HG03175 (cell line): ENCODE results near the gene PCK1.
A peak's percentile ranks its signal among the peaks of the same experiment; 100 is the strongest.

Source experiments
- ATAC-seq: cut with Tn5 transposase; IDR thresholded peaks from one replicate; pipeline ENCODE4 v1.9.1; 2021; ENCODE audit warnings: mild to moderate bottlenecking, moderate library complexity; ENCODE audit not compliant: unreplicated experiment

Gene PCK1

DNA sequence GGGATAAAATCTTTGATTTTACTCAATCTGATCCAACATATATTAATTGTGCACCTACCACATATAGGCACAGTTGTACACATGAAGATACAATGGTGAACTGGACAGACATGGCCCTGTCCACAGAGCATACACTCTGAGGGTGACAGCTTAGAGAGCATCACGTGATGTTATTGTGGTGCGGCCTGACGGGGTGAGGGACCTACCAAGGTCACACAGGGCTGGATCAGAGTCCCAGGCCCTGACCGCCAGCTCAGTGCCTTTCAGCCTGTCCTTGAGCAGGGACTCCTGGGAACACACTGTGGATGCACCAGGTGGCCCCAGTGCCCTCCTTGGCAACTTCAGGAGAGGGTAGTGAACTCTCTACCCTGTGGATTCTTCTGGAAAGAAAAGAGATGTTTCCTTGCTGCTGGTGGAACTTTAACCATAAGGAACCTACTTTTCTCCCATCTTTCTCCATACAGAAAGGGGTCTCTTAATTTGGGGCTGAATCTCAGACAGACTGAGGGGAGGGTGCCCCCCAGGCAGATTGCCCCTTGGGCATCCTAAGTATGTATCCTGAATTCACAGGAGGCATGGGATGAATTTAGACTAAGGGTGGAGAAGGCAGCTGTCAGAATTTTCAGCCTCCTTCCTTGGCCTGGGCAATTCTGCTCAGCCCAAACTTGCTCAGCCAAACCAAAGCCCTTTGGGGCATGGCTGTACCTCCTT, 26.5 kb downstream of the PCK1 start:
- ATAC-seq = no peak

DNA sequence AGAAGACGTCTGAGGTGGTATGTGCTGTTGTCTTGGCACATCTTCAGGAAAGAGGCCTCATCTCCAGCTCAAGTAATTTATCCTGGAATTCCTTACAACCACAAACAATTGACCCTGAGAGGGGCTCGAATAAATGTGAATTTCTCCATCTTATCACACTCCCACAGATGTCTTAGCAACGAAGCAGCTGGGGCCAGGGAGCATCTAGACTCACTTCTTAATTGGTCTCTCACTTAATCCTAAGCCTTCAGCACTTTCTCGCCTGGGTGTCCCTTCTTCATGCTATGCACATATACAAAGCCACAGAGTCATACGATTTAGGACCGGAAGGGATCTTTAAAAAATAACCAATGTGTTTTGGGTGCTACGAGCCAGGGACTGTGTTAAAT, 27.1 kb downstream of the PCK1 start:
- no peak for ATAC-seq

DNA sequence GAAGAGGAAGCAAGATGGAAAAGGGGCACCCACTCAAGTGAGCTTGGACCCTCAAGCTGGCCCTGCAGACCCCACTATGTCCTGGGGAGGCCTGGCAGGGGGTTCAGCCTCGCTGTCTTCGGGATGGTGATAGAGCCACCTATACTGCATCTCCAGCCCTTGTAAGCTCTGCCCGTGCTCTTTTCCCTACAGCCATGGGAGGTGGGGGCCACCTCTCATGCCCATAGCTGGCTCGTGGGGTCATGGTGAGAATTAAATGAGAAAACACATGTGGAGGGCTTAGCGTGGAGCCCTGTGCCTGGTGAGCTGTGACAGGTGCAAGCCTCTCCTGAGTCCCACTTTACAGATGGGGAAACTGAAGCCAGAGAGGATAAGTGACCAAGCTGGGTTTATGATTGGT, 27.7 kb downstream of the PCK1 start:
- ATAC-seq = no peak

DNA sequence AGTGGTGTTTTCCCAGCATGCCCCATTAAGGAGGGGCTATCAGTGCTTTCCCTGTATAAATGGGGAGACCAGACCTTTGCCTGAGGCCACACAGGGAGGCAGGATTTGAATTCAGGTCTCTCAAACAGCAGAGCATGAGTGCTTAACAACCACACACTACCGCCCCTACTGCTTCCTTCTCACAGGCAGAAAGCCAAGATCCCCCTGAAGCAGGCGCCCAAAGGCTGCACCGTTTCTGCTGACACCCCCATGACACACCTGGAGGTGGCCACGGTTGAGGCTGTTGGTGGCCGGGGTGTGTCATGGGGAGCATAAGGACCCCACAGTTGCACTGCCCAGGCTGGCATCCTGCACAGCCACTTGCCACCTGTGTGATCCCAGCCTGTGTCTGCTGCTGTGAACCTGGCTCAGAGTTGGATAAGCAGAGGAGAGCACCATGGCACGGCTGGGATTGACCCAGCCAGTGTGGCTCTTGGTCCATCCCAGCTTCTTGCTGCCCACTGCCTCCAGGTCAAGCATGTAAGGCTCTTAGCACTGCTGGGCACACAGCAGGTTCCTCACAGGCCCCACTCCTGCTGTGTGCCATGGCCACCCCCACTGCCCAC, 28.3 kb downstream of the PCK1 start:
- ATAC-seq = no peak

DNA sequence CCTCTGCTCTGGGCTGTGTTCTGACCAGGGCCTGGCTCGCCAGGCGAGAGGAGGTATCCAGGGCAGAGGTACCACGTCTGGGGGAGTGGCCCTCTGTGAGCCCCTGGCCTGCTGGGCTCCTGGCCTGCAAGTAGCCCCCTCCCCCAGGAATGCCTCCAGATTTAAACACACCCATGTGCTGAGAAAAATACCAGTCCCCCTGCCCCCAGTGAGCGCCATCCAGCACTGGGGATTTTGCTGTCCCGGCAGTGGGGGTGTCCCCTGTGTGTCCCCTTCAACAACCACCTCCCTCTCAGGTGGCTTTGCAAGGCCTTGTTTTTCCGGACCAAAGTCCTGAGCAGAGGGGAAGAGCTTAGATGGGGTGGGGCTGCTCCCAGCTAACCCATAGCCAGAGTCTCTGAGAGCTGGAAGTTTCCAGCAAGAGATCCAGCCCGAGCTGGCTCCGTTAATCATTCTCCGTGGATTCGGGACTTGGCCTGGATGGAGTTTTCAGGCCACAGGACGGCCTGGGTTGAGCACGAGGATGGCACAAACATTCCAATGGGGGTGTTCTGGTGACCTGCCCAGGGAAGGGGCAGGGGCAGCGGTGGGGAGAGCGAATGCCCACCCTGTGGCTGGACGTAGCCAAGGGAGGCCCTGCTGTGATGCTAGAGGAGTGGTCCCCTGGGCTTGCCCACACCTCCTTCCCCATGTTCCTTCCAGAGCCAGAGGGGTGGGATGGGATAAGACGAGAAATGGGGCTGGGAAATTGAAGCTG, 29.0 kb downstream of the PCK1 start:
- ATAC-seq = no peak

DNA sequence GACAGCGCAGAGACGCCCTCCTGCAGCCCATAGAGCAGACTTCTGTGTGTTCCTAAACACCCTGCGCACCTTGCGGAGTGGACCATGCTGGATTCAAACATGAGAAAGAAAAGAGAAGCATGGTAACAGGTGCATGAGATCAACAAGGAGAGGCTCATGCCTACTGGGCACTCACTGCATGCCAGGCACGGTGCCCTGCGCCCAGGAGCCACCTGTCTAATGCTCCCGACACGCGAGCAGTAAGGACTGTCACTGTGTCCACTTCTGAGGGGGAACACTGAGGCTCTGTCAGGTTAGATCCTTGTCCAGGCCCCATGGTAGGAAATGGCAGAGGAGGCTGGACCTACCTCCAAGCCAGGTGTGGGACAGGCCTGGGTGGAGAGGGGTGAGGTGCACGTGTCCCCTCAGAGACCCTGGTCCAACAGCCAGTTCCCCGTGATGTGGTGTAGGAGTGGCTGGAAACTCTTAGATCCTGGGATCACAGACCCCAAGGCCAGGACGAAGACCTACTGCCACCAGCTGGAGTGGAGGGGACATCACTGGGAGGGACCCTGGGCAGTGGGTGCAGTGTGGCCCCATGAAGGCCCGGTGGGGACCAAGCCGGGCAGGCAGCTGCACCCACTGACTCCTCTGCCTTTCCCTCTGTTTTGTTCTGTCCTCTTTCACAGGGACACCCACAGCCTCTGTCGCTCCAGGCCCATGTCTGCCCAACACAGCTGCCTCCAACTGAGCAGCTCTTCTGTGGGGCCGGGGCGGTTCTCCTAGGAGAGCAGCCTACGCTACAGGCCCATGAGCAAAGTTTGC, 29.8 kb downstream of the PCK1 start:
- no peak for ATAC-seq

DNA sequence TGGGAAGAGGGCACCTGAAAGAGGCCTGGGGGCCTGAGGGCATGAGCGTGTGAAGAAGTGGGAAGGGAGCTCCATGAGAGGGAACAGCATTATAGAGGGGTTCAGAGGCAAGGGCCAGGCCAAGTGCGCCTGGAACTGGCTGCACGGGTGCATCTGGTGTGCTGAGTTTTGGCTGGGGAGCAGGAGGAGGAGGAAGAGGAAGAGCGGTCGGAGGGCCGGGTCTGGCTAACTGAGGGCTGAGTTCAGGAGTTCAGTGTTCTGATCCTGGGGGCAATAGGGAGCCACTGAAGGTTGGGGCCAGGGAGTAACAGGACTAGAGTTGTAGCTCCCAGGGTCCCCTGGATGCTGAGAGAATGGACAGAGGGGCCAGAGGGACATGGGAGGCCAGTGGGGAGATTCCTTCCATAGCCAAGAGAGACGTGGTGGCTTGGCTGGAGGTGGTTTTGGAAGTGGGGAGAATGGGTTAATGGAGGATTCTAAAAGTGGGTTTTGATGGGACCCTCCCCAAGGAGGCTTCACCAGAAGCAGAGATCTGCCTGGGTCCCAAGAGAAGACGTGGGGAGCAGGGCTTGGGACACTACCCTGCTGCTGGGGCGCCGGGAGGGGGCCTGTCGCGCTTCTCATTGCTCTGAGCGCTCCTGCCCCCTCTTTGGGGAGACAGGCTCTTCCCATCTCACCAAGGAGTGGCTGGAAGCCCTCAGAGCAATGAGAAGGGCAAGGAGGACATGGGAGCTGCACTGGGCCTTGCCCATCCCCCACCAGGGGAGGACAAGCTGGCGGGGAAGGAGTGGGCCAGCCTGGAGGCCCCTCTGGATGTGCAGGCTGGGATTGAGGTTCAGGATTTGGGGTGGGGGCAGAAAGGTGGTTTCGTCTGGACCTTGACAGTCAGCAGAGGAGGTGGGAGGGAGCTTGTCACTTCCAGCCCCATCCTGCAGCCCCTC, 30.6 kb downstream of the PCK1 start:
- no peak for ATAC-seq

DNA sequence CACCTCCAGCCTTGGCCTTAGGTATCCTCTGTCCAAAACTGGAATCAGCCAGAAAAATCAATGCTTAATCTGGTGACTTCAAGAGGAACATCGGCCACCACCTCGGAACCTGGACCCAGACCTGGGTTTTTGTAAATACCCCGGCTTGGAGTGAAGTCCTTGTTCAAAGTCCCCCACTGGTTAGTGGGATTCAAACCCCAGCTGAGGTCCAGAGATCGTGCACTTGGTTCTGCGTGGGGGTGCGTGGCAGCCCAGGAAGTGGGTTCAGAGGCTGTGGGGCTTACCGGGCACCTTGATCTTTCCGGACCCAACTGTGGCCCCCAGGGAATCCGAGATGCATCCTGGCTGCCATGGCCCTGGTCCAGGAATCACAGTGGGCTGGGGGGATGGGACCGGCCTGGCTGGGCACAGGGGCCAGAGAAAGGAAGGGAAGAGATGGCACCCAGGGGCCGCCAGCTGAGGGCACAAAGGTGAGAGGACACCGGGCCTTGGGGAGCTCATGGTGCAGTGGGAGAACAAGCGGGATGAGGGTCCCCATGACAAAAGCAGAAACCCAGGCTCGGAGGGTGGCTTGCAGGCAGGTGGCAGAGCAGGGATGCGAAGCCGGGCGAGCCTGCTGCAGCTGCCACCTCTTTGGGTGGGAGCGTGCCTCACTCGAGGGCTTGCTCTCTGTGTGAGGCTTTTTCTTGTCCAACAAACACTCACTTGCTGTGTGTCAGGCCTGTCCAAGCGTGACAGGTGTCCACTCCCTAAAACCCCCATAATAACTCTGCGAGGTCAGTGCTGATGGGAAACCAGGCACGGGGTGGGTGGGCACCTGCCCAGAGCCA, 31.6 kb downstream of the PCK1 start:
- no peak for ATAC-seq

DNA sequence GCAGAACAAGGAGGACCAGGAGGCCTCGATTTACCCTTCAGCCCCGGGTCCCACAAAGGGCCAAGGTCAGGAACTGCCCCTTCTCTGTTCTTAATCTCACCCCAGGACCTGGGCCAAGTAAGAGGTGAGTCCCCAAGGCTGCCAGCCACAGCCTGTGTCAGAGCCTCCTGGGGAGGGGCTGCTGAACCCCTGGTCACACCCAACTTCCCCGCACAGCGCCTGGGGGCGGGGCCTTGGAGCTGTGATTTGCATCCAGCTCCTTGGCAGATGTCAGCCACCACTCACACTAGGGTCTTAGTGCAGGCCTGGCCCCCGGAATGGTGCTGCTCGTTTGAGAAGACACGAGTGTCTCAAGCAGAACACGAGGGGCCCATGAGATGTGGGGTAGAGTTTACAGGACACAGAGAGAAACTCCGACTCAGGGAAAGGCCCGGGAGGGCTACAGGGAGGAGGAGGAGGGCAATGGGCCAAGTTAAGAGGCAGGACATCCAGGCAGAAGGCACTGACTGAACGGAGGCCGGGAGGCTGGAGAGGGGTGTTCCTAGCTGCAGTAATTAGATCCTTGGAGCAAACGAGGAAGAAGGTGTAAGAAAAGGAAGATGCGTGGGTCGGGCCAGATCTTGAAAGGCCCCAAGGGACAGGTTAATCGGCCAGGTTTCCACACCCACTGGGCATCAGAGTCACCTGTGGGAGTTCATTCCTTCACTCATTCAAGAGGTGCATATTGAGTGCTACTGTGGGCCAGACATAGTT, 32.4 kb downstream of the PCK1 start:
- ATAC-seq = no peak

DNA sequence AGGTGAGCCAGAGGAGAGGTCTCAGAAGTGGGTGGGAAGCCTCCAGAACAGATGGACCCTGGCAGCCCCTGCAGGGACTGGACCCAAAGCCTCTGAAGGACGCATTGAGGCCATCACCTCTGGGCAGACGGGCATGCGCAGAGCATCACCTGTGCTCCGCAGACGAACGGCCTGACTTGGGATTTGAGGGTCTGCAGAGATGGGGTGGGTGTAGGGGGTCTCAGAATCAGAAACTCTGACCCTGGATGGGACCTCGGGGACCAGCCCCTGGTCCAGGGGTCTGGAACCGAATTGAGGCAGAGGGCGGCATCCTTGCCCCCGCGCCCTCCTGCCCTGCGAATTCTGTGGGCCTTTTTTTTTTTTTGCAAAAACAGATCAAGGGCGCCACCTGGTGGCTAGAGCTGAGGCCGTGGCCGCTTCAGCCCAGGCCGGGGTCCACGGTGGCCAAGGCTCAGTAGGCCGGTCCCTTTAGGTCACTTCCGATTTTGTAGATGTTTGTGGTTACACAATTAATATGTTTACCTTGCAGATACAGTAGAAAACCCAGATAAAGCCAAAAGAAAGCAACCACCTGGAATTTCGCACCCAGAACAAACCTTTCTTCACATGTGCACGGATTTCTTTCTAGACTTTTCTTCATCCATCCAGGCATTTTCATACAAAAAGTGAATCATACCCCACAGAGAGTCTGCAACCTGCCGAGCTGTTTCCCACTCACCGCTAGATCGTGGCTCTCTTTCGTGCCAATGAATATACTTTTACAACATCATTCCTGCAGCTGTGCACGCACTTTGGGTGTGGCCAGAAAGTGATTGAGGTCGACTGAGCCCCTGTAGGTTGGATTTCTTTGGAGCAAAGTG, 33.4 kb downstream of the PCK1 start:
- no peak for ATAC-seq

DNA sequence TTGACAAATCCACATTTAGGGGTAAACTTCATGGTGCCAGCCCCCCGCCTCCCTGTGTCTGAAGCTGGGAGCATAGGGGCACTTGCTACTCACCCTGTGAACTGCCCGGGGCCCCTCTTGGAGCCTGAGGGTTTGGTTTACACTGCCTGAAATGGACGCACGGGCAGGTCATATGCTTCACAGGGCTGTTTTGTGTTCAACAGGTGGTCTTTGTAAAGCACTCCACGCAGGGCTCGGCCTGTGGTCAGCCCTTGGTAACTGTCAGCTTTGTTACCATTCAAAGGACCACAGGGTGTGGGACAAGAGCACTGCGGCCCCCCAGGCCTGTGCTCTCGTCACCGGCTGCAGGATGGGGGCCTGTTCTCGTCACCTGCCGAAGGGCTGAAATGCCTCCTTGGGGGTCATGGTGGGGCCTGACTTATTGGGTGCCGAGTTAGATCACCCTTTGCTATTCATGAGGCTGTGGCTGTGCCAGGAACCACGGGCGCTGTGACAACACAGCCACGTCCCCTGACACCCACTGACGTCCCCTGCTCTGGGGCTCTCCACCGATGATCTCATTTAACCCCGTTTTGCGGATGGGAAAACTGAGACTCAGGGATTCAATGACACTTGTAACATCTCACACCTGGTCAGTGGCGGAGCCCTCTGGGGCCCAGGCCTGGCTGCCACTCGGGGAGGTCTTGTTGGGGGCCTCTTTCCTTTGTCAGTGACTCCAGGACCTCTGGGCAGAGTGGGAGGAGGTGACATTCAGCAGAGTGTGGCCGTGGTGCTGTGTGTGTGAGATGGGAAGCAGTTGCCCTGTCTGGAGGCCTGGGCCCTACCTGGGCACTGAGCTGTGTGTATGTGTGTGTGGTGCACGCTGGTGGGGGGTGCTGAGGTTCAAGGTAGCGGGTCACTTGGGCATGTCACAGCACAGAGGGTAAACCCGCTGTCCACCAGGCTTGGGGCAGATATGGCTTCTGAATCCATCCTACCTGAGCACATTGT, 34.4 kb downstream of the PCK1 start:
- no peak for ATAC-seq

DNA sequence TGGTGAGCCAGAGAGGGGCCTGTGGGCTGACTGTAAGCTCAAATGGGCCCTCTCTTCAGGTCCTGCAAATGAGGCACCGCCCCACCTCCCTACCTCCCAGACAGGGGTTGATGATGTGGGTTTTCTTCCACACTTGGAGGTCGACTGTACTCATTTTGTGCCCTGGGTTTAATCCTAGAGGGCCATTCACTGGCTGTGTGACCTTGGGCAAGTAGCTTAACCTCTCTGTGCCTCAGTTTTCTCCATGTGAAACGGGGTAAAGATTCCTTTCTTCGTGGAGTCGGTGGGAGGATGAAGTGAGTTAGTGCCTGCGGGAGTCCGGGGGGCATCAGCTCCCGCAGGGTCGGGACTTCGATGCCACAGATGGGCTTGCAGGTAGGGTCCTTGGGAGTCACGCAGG, 35.4 kb downstream of the PCK1 start:
- ATAC-seq = no peak

DNA sequence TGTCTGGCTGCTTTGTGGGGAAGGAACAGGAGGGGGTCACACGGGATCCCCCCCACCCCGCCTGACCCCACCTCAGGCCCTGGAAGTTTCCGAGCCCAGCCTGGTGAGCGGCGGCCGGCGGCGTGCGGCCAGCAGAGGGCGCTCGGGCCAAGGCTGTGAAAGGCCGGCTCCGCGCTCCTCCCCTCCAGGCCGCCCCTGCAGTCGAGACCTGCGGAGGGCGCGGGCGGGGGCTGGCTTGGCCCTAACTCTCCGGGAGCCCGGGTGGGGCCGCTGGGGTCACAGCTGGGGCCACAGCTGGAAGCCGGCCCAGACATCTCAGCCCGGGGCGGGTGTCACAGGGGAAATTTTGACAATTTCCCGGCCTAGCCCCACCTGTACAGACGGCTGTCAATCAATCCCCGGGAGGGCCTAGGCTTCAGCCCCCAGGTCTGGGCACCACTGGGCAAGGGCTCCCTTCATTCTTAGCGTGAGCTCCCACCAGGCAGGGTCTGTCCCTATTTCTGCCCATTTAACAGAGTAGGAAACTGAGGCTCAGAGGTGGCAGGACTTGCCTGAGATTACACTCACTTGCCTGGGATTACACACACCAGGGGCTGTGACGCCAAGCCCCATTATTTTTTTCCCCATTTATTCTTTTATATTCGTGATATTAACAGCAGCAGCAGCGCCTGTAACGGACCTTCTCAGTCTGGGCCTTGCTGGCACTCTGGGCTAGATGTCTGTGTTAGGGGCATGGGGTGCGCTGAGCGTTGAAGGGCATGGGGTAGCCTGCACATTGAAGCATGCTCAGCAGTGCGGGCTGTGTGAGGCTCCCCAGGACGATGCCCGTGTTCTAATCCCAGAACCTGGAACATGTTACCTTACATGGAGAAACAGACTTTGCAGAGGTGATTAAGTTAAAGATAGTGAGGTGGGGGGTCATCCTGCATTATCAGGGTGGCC, 36.4 kb downstream of the PCK1 start:
- ATAC-seq = peak; percentile 58

DNA sequence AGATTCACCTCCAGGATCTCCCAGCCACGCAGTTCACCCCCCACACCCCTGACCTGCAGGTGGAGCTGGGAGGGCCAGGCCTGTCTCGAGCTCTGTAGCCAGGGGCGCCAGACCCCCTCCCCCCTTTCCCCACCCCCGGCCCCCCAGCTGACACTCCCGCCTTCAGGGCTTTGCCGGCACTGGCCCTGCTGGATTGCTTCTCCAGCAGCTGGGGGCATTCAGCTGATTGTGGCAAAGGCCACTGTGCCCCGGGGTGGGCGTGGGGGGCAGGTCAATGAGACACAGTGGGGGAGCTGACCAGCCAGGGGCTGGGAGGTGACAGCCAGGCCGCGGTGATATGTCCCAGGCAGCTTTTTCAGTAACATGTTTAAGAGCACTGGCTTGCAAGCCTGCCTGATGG, 37.1 kb downstream of the PCK1 start:
- no peak for ATAC-seq

DNA sequence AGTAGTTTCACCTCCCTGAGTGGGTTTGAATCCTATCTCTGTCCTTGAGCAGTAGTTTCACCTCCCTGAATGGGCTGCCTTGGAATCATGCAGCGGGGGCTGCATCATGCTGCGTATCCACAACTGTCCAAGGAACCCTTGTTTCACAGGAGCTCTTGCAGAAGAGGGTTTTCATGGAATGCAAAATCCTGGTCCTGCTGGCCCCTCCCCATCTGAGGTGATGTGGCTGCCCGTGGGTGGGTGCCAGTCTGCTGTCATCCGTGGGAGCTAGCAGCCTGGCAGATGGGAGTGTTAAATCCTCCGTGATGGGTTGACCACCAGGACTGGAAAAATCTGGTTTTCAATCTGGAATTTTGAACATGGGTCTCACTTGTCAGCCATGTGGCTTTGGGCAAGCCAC, 37.6 kb downstream of the PCK1 start:
- ATAC-seq = no peak
